NOMO-1 (cell line): ENCODE data around the gene TBC1D24.

Experiments
- DNase-seq, 2 experiments: peaks; one replicate each; lab custom pipeline; 2025; ENCODE audit not compliant: unreplicated experiment in 2 of 2; lab: John Stamatoyannopoulos, UW

TBC1D24 gene

GRCh38 chr16:2449118-2449517, 25.8 kb upstream of the TBC1D24 start:
- DNase-seq, result no peak

- DNase-seq, result no peak
These were observed 24.4 kb upstream of the TBC1D24 start for GRCh38 chr16:2450535-2450934.

DNA sequence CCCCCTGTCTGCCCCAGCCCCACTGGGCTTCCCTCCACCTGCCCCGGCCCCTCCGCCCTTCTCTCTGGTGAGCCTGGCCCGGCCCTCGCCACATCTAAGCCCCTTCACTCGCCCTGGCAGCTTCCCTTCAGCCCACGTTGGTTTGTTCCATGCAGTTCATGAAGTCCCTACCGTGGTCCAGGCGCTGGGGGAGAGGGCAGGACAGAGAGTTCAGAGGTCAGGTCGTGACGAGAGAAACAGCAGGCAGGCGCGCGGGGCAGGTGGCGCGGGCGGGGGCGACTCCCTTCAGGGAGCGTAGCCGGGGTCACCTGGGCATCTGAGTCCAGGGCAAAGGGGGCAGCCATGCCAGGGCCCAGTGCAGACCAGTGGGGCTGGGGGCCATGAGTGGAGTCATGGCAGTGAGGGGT, 23.9 kb upstream of the TBC1D24 start:
- DNase-seq, result no peak

DNA sequence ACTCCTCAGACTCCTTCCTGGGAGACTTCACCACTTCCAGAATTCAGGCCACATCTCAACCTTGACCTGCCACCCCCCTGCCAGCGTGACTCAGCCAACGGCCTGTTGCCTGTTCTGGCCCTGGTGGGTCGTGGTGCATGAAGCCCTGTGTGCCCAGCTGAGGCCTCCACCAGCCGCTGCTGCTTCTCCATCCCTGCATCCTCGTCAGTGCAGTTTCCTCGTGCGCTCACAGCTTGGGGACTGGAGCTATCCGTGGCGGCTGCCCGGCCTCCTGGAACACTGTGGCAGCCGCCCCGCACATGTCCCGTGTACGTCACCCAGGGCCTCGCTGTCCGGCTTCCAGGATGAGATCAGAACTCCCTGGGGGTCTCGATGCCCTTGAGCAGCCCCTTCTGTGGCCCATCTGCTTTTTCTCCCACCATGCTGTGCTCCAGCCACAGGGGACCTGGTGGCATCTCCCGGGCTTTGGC, 23.0 kb upstream of the TBC1D24 start:
- no peak for DNase-seq

- DNase-seq, result no peak
These were observed 22.3 kb upstream of the TBC1D24 start for GRCh38 chr16:2452650-2453049.

DNA sequence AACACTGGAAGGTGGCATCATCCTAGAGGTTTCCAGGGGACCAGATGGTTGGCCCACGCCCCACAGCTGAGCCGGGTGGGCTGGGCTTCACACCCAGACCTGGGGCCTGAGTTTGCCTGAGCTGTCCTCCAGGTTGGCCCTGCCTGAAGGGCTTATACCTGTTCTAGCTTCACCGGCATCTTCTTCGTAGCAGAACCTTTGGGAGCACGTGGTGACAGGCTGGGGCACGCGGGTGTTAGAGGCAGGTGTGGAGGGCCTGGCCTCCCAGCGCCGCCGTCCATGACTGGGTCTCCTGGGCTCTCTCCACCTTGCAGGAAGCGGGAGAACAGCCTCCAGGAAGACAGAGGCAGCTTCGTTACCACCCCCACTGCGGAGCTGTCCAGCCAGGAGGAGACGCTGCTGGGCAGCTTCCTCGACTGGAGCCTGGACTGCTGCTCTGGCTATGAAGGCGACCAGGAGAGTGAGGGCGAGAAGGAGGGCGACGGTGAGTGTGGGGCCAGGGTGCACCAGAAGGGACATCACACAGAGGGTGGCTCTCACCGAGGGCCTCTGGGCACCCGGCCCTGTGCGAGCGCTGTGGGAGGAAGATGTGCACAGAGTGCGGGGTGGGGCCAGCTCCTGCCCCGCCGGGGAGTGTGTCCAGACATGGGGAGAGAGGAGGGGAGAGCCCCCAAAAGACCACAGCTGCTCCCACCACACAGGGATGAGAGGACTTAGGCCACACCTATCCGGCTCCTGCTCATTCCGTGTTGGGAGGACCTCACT, 19.7 kb upstream of the TBC1D24 start:
- DNase-seq, result no peak

DNA sequence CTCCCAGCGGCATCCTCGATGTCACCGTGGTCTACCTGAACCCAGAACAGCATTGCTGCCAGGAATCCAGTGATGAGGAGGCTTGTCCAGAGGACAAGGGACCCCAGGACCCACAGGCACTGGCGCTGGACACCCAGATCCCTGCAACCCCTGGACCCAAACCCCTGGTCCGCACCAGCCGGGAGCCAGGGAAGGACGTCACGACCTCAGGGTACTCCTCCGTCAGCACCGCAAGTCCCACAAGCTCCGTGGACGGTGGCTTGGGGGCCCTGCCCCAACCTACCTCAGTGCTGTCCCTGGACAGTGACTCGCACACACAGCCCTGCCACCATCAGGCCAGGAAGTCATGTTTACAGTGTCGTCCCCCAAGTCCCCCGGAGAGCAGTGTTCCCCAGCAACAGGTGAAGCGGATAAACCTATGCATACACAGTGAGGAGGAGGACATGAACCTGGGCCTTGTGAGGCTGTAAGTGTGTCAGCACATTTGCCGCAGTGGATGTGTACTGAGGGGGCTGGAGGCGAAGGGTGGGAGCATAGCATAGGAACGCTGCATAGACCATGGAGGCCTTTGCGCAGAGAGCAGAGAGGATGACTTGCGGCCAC, 18.3 kb upstream of the TBC1D24 start:
- DNase-seq, result no peak

GRCh38 chr16:2457267-2457666, 17.7 kb upstream of the TBC1D24 start:
- DNase-seq, result no peak

DNA sequence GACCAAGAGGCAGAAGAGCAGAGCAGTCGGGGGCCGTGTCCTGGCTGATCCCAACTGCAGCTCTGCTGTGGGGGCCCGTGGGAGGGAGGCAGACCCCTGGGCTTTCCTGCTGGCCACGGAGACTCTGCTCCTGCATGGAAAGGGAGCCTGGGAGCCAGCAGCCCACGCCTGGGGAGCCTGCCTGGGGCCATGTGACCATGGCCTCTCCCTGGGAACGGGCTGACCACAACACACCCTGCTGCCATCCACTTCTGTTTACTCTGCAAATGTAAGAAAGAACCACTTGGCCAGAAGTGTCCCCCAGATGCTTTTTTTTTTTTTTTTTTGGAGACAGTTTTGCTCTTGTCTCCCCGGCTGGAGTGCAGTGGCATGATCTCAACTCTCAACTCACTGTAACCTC, 17.0 kb upstream of the TBC1D24 start:
- no peak for DNase-seq

- DNase-seq, result no peak
These were observed 15.9 kb upstream of the TBC1D24 start for GRCh38 chr16:2458887-2459646.

DNA sequence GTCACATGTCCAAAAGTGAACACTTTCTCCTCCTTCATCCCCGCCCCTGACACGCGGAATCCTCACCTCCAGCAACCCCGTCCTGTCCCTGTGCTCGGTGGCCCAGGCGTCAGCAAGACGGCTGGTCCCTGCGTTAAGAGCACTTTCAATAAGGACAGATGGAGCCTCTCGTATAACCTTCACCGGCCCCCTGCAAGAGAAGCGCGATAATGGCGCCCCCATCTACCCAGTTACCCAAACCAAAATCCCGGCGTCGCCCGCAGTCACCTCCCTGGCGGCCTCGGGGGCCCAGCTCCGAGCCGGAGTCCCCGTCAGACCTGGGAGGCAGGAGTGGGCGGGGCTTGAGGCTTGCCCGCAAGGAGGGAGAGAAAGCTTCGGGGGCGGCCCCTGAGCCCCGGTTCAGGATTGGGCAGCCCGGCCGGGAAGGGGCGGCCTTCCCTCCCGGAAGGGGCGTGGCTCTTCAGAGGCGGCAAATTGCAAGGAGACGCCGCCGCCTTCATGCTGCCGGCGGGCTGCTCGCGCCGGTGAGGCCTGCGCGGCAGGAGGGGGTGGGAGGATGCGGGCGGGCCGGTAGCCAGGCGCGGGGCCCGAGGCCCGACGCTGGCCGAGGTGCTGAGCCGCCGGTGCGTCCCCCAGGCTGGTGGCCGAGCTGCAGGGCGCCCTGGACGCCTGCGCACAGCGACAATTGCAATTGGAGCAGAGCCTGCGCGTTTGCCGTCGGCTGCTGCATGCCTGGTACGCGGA, 15.1 kb upstream of the TBC1D24 start, which contains the start of gene TEDC2:
Gene TEDC2, plus strand, starts transcription at position 463 of the 744 bp plus-strand sequence. Its CDS starts 36 bp downstream, at position 499.
- peak; percentile 95 to 97 for DNase-seq

GRCh38 chr16:2460391-2460713, 14.6 kb upstream of the TBC1D24 start:
- no peak for DNase-seq

DNA sequence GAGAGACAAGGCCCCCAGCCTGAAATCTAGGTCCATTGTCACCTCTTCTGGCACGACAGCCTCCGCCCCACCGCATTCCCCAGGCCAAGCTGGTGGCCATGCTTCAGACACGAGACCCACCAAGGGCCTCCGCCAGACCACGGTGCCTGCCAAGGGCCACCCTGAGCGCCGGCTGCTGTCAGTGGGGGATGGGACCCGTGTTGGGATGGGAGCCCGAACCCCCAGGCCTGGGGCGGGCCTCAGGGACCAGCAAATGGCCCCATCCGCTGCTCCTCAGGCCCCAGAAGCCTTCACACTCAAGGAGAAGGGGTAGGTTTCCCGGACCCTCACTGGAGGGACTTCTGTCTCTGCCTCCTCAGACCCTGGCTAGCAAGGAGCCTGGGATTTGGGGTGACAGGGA, 14.0 kb upstream of the TBC1D24 start:
- DNase-seq, result no peak

- DNase-seq, result no peak
These were observed 12.7 kb upstream of the TBC1D24 start for GRCh38 chr16:2462031-2462866.

DNA sequence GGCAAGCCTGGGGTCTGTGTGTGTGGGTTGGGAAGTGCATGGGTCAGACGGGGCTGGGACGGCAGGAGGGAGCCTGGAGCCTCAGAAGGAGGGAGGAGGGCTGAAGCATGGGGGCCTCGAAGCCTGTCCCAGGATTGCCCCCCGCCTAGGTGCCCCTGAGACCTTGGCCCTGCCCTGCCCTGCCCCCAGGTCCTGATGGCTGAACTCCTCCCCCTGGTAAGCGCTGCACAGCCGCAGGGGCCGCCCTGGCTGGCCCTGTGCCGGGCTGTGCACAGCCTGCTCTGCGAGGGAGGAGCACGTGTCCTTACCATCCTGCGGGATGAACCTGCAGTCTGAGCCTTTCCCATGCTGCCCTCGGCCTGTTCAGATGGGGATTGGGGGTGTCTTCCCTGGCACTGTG, 10.6 kb upstream of the TBC1D24 start:
- no peak for DNase-seq

- peak in 1 of 2 experiments; percentile 10 for DNase-seq
These were observed 9.1 kb upstream of the TBC1D24 start for GRCh38 chr16:2465653-2466415.

- no peak for DNase-seq
These were observed 8.0 kb upstream of the TBC1D24 start for GRCh38 chr16:2466667-2467527.

- DNase-seq, result peak in 1 of 2 experiments; percentile 28
These were observed 7.2 kb upstream of the TBC1D24 start for GRCh38 chr16:2467528-2468232.
